Osteocyte (in vitro differentiated cells): Measurements from ENCODE around the gene FBRSL1. TPM values are rescaled to one million over a fixed set of nuclear protein-coding genes. Genes with fewer than 3 reads are reported as not detected.

Experiments
- DNase-seq: peaks from one replicate; pipeline ENCODE4 v3.0.0; 2021; ENCODE audit warnings: mixed read lengths; ENCODE audit not compliant: unreplicated experiment; ENCODE audit errors: extremely low spot score
- H3K27ac Mint-ChIP-seq: one replicate; pipeline ENCODE4 v1.8.0; 2021; ENCODE audit warnings: mild to moderate bottlenecking, mixed read lengths; ENCODE audit not compliant: unreplicated experiment
- H3K27me3 Mint-ChIP-seq: one replicate; pipeline ENCODE4 v1.8.0; 2021; ENCODE audit warnings: mixed read lengths; ENCODE audit not compliant: unreplicated experiment
- H3K36me3 Mint-ChIP-seq: one replicate; pipeline ENCODE4 v1.8.0; 2021; ENCODE audit warnings: mixed read lengths; ENCODE audit not compliant: unreplicated experiment
- H3K4me1 Mint-ChIP-seq: one replicate; pipeline ENCODE4 v1.8.0; 2021; ENCODE audit warnings: mixed read lengths; ENCODE audit not compliant: unreplicated experiment
- H3K4me3 Mint-ChIP-seq: one replicate; pipeline ENCODE4 v1.8.0; 2021; ENCODE audit warnings: mild to moderate bottlenecking, moderate library complexity, mixed read lengths; ENCODE audit not compliant: unreplicated experiment
- H3K9me3 Mint-ChIP-seq: one replicate; pipeline ENCODE4 v1.8.0; 2021; ENCODE audit warnings: mixed read lengths; ENCODE audit not compliant: unreplicated experiment
- CTCF ChIP-seq: fragments of 200-600 bp; sonication (generic); IDR thresholded peaks from 2 replicates; pipeline ENCODE4 v1.5.0; 2021; ENCODE audit warnings: antibody characterized with exemption, mild to moderate bottlenecking, moderate library complexity
- total RNA-seq: library from RNA; stranded (reverse); gene quantifications from 2 replicates; pipeline ENCODE4 v1.2.1, GENCODE V29; 2021

FBRSL1 gene
- total RNA-seq, 1 donor from 2014 or later: 46.2 TPM

GRCh38 chr12:132444957-132445883 is 44.7 kb upstream of the FBRSL1 start:
- no peaks in the 10 kb centered on the region for H3K36me3 Mint-ChIP-seq
- no peak for TF ChIP-seq CTCF
- no peaks in the 10 kb centered on the region for H3K4me1 Mint-ChIP-seq
- no peaks in the 10 kb centered on the region for H3K9me3 Mint-ChIP-seq
- H3K27ac Mint-ChIP-seq: no peak overlapping the region
- H3K27me3 Mint-ChIP-seq: peaks cover 32% of the 10 kb centered on the region
- no peak overlapping the region for H3K4me3 Mint-ChIP-seq
- no peak for DNase-seq

DNA sequence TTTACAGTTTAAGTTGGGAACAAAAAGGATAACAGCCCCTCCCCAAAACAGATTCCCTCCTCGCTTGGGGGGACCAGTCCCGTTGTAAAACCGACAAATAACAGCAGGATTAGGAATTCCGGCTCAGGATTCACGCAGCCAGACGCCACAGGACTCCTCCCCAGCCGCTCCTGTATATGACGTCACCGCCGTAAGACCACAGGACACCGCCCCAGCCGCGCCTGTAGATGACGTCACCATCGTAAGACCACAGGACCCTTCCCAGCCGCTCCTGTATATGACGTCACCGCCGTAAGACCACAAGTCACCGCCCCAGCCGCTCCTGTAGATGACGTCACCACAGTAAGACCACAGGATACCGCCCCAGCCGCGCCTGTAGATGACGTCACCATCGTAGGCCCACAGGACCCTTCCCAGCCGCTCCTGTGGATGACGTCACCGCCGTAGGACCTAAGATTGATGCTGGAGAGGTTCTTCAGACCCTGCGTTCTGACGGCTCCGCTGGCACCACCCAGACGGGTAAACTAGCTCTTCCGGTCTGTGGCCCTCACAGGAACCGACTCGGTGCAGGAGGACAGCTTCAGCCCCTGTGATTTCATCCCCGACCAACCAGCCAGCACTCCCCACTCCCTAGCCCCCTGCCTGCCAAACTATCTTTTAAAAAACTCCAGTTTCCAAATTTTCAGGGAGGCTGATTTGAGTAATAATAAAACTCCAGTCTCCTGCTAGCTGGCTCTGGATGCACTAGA is 43.9 kb upstream of the FBRSL1 start:
- no peak for DNase-seq
- H3K9me3 Mint-ChIP-seq: no peaks in the 10 kb centered on the region
- H3K4me3 Mint-ChIP-seq: no peak overlapping the region
- no peaks in the 10 kb centered on the region for H3K36me3 Mint-ChIP-seq
- H3K27me3 Mint-ChIP-seq: peaks cover 28% of the 10 kb centered on the region
- no peaks in the 10 kb centered on the region for H3K4me1 Mint-ChIP-seq
- no peak overlapping the region for H3K27ac Mint-ChIP-seq
- no peak for TF ChIP-seq CTCF

- H3K4me3 Mint-ChIP-seq: no peak overlapping the region
- DNase-seq: no peak
- no peaks in the 10 kb centered on the region for H3K36me3 Mint-ChIP-seq
- H3K9me3 Mint-ChIP-seq: no peaks in the 10 kb centered on the region
- TF ChIP-seq CTCF: no peak
- no peak overlapping the region for H3K27ac Mint-ChIP-seq
- H3K27me3 Mint-ChIP-seq: peaks cover 26% of the 10 kb centered on the region
- no peaks in the 10 kb centered on the region for H3K4me1 Mint-ChIP-seq
Measured at GRCh38 chr12:132446633-132447326, 43.2 kb upstream of the FBRSL1 start.

GRCh38 chr12:132447327-132447720 is 42.6 kb upstream of the FBRSL1 start:
- Mint-ChIP-seq H3K27me3 (peaks cover 30% of the 10 kb centered on the region), H3K9me3 (no peaks in the 10 kb centered on the region), H3K4me1 (no peaks in the 10 kb centered on the region), H3K4me3 (no peak overlapping the region), H3K36me3 (no peaks in the 10 kb centered on the region), H3K27ac (no peak overlapping the region)
- no peak for TF ChIP-seq CTCF
- DNase-seq: no peak
